H9 (cell line): ENCODE results near the gene TRMT2A. TPM values are rescaled to one million over a fixed set of nuclear protein-coding genes. Genes with fewer than 3 reads are reported as not detected.

Experiments used
- DNase-seq: peaks from one replicate; pipeline ENCODE4 v3.0.0-alpha.2; 2017
- H2AFZ ChIP-seq: one replicate; pipeline ENCODE4 v1.6.1; 2013; ENCODE audit warnings: mild to moderate bottlenecking, low read length, control low read depth, moderate library complexity
- H2AK5ac ChIP-seq: 2 replicates; pipeline ENCODE4 v1.6.1; 2013; ENCODE audit warnings: low read length, control low read depth, mixed read lengths; ENCODE audit not compliant: insufficient read length
- H2BK120ac ChIP-seq: one replicate; pipeline ENCODE4 v1.6.1; 2013; ENCODE audit warnings: low read depth, mild to moderate bottlenecking, low read length, control low read depth, inconsistent platforms; ENCODE audit not compliant: poor library complexity, severe bottlenecking
- H2BK12ac ChIP-seq: 2 replicates; pipeline ENCODE4 v1.6.1; 2013; ENCODE audit warnings: low read length, control low read depth, mixed read lengths, low read depth; ENCODE audit not compliant: insufficient read length
- H2BK15ac ChIP-seq: 2 replicates; pipeline ENCODE4 v1.6.1; 2013; ENCODE audit warnings: low read depth, low read length, control low read depth
- H2BK20ac ChIP-seq: one replicate; pipeline ENCODE4 v1.6.1; 2013; ENCODE audit warnings: low read depth, mild to moderate bottlenecking, low read length, control low read depth, inconsistent platforms; ENCODE audit not compliant: poor library complexity, severe bottlenecking
- H2BK5ac ChIP-seq: 2 replicates; pipeline ENCODE4 v1.6.1; 2013; ENCODE audit warnings: low read length, control low read depth, mixed read lengths; ENCODE audit not compliant: insufficient read length
- H3K14ac ChIP-seq: 2 replicates; pipeline ENCODE4 v1.6.1; 2013; ENCODE audit warnings: low read length, control low read depth; ENCODE audit not compliant: insufficient read depth
- H3K18ac ChIP-seq: 2 replicates; pipeline ENCODE4 v1.6.1; 2013; ENCODE audit warnings: low read depth, mild to moderate bottlenecking, mixed read lengths, low read length, control low read depth; ENCODE audit not compliant: insufficient read length
- H3K23ac ChIP-seq: 2 replicates; pipeline ENCODE4 v1.6.1; 2013; ENCODE audit warnings: low read length, control low read depth, mixed read lengths, low read depth; ENCODE audit not compliant: insufficient read length
- H3K23me2 ChIP-seq: 2 replicates; pipeline ENCODE4 v1.6.1; 2013; ENCODE audit warnings: low read depth, mild to moderate bottlenecking, mixed read lengths, low read length, control low read depth; ENCODE audit not compliant: insufficient read length, poor library complexity, severe bottlenecking
- H3K27ac ChIP-seq: 2 replicates; pipeline ENCODE4 v1.5.1; 2013; ENCODE audit warnings: low read length, control low read depth, mixed read lengths, low read depth; ENCODE audit not compliant: insufficient read length
- H3K27me3 ChIP-seq: 2 replicates; pipeline ENCODE4 v1.6.1; 2013; ENCODE audit warnings: low read length, control low read depth, inconsistent platforms; ENCODE audit not compliant: insufficient read depth
- H3K4ac ChIP-seq: 2 replicates; pipeline ENCODE4 v1.6.1; 2013; ENCODE audit warnings: low read depth, mild to moderate bottlenecking, control low read depth, inconsistent platforms, low read length, moderate library complexity
- H3K4me1 ChIP-seq: 2 replicates; pipeline ENCODE4 v1.6.1; 2013; ENCODE audit warnings: low read length, control low read depth, inconsistent platforms; ENCODE audit not compliant: insufficient read depth
- H3K4me2 ChIP-seq: 2 replicates; pipeline ENCODE4 v1.6.1; 2013; ENCODE audit warnings: low read length, control low read depth, mixed read lengths; ENCODE audit not compliant: insufficient read length, insufficient read depth
- H3K56ac ChIP-seq: 2 replicates; pipeline ENCODE4 v1.6.1; 2013; ENCODE audit warnings: low read depth, mild to moderate bottlenecking, mixed read lengths, low read length, control low read depth; ENCODE audit not compliant: insufficient read length
- H3K79me1 ChIP-seq: 2 replicates; pipeline ENCODE4 v1.6.1; 2013; ENCODE audit warnings: low read depth, mild to moderate bottlenecking, moderate library complexity, low read length, control low read depth, inconsistent platforms; ENCODE audit not compliant: insufficient read depth, poor library complexity, severe bottlenecking
- H3K79me2 ChIP-seq: 2 replicates; pipeline ENCODE4 v1.6.1; 2013; ENCODE audit warnings: low read length, control low read depth, inconsistent platforms; ENCODE audit not compliant: insufficient read depth
- H3K9ac ChIP-seq: 2 replicates; pipeline ENCODE4 v1.6.1; 2013; ENCODE audit warnings: low read length, control low read depth, mixed read lengths; ENCODE audit not compliant: insufficient read length; ENCODE audit errors: extremely low read depth
- H3K9me3 ChIP-seq: one replicate; pipeline ENCODE4 v1.6.1; 2013; ENCODE audit warnings: low read depth, low read length, inconsistent platforms; ENCODE audit not compliant: control insufficient read depth
- H3T11ph ChIP-seq: one replicate; pipeline ENCODE4 v1.6.1; 2013; ENCODE audit warnings: mild to moderate bottlenecking, low read length, control low read depth, inconsistent platforms
- H4K20me1 ChIP-seq: one replicate; pipeline ENCODE4 v1.6.1; 2013; ENCODE audit not compliant: control insufficient read depth, insufficient read length, insufficient read depth
- H4K5ac ChIP-seq: 2 replicates; pipeline ENCODE4 v1.6.1; 2013; ENCODE audit warnings: low read depth, mild to moderate bottlenecking, mixed read lengths, low read length, control low read depth; ENCODE audit not compliant: insufficient read length
- H4K8ac ChIP-seq: replicated peaks from 2 replicates; pipeline ENCODE4 v1.6.1; 2013; ENCODE audit warnings: low read length, control low read depth, mixed read lengths, low read depth; ENCODE audit not compliant: insufficient read length
- H4K91ac ChIP-seq: 2 replicates; pipeline ENCODE4 v1.6.1; 2013; ENCODE audit warnings: low read depth, mild to moderate bottlenecking, moderate library complexity, mixed read lengths, low read length, control low read depth; ENCODE audit not compliant: insufficient read length
- H3K27ac Mint-ChIP-seq, 3 experiments: 2 replicates in 2 of 3; 3 replicates in 1 of 3; pipeline ENCODE4 v1.8.0; 2020 to 2021; ENCODE audit warnings: mixed read lengths in 3 of 3, mild to moderate bottlenecking in 1 of 3, moderate library complexity in 1 of 3
- H3K27me3 Mint-ChIP-seq: 2 replicates; pipeline ENCODE4 v1.8.0; 2021; ENCODE audit warnings: low read depth, mild to moderate bottlenecking, moderate library complexity, mixed read lengths
- H3K36me3 Mint-ChIP-seq, 3 experiments: 2 replicates in 2 of 3; 3 replicates in 1 of 3; pipeline ENCODE4 v1.8.0; 2020 to 2021; ENCODE audit warnings: low read depth in 3 of 3, mixed read lengths in 3 of 3; ENCODE audit not compliant: insufficient read depth in 1 of 3
- H3K4me1 Mint-ChIP-seq, 2 experiments: 2 replicates each; pipeline ENCODE4 v1.8.0; 2020; ENCODE audit warnings: mixed read lengths in 2 of 2
- H3K4me3 Mint-ChIP-seq, 2 experiments: 2 replicates in 1 of 2; 3 replicates in 1 of 2; pipeline ENCODE4 v1.8.0; 2020 to 2021; ENCODE audit warnings: mild to moderate bottlenecking in 2 of 2, mixed read lengths in 2 of 2, moderate library complexity in 1 of 2
- H3K9me3 Mint-ChIP-seq, 2 experiments: 2 replicates in 1 of 2; 3 replicates in 1 of 2; pipeline ENCODE4 v1.8.0; 2020; ENCODE audit warnings: mild to moderate bottlenecking in 2 of 2, mixed read lengths in 2 of 2, moderate library complexity in 1 of 2
- CTCF ChIP-seq: fragments of 200-600 bp; sonication (generic); conservative IDR thresholded peaks from 3 replicates; pipeline ENCODE4 v1.8.0; 2021; ENCODE audit warnings: antibody characterized with exemption, mild to moderate bottlenecking
- WGBS: extraction: QIAGEN DNeasy Blood & Tissue Kit; methylation state at CpG from one replicate; pipeline ENCODE4 v1.1.7; 2013; ENCODE audit warnings: missing lambda C conversion rate, low lambda C conversion rate, mixed read lengths; ENCODE audit not compliant: insufficient read length; ENCODE audit errors: extremely low coverage; 5-methylcytosine and 5-hydroxymethylcytosine counted together
- total RNA-seq: library from RNA; stranded (reverse); gene quantifications from 2 replicates; pipeline ENCODE4 v1.2.1, GENCODE V29; 2021

The TRMT2A gene
- total RNA-seq, 1 experiment from 2014 or later, result 58.2 TPM

- no peak overlapping the region for H4K91ac ChIP-seq
- H2BK20ac ChIP-seq, result no peak overlapping the region
- Mint-ChIP-seq H3K4me1 (peaks cover 3 to 6% of the 10 kb centered on the region in 2 experiments; a peak in 3 of 4 replicates), H3K27me3 (no peaks in the 10 kb centered on the region), H3K36me3 (no peaks in the 10 kb centered on the region), H3K9me3 (no peaks in the 10 kb centered on the region; a peak in 1 of 5 replicates), H3K27ac (no peak overlapping the region), H3K4me3 (0 out of 5 replicates have a peak overlapping the region, but pooled peaks of 1 of the 2 experiments have one; percentile 23)
- no peaks in the 10 kb centered on the region for H3K9me3 ChIP-seq
- H3K14ac ChIP-seq, result no peak overlapping the region
- no peak overlapping the region for H2BK12ac ChIP-seq
- H2AK5ac ChIP-seq, result no peak overlapping the region
- H3K4me2 ChIP-seq, result no peak overlapping the region
- no peak overlapping the region for H3K23ac ChIP-seq
- no peaks in the 10 kb centered on the region for H3K4me1 ChIP-seq
- H3K79me1 ChIP-seq, result no peaks in the 10 kb centered on the region
- H3K18ac ChIP-seq, result no peak overlapping the region
- no peak overlapping the region for H4K8ac ChIP-seq
- H2BK120ac ChIP-seq, result no peak overlapping the region
- peaks cover 5% of the 10 kb centered on the region for H3K23me2 ChIP-seq
- no peak overlapping the region for H3K27ac ChIP-seq
- H3K9ac ChIP-seq, result no peak overlapping the region
- no peak overlapping the region for H2AFZ ChIP-seq
- no peak overlapping the region for H3T11ph ChIP-seq
- DNase-seq, result no peak
- H3K56ac ChIP-seq, result no peak overlapping the region
- H3K27me3 ChIP-seq, result no peaks in the 10 kb centered on the region
- no peak overlapping the region for H2BK5ac ChIP-seq
- no peak overlapping the region for H2BK15ac ChIP-seq
- no peaks in the 10 kb centered on the region for H3K79me2 ChIP-seq
- H4K5ac ChIP-seq, result no peak overlapping the region
- no peaks in the 10 kb centered on the region for H4K20me1 ChIP-seq
- no CpG with 5 or more reads among the region's 14 CpGs for WGBS
- no peak for TF ChIP-seq CTCF
- no peak overlapping the region for H3K4ac ChIP-seq
Observed at GRCh38 chr22:20152464-20152890, 35.5 kb upstream of the TRMT2A start.
